HEK293 (cell line): ENCODE data around the gene IRX5.

Source experiments
- CTCF ChIA-PET: fragments of 350-600 bp; formaldehyde crosslinking; extraction: SDS; loops from one replicate; lab custom pipeline; 2021; ENCODE audit warnings: antibody characterized with exemption; lab: Yijun Ruan, JAX
- POLR2A ChIA-PET: fragments of 300-600 bp; formaldehyde crosslinking; extraction: SDS; loops from one replicate; lab custom pipeline; 2020; ENCODE audit warnings: antibody characterized with exemption, inconsistent platforms; lab: Yijun Ruan, JAX
- H3K27ac ChIP-seq: fragments of 200-500 bp; sonication (Bioruptor generic); 2 replicates; pipeline ENCODE4 v1.5.1; 2014; ENCODE audit warnings: low read depth, low read length, control low read depth, inconsistent platforms; ENCODE audit errors: extremely low read depth
- H3K36me3 ChIP-seq, 2 experiments: fragments of 200-500 bp in 1 of 2; sonication (Bioruptor generic) in 1 of 2; 1 replicate in 1 of 2; 2 replicates in 1 of 2; pipeline ENCODE4 v1.5.1; 2014 to 2017; ENCODE audit warnings: inconsistent platforms in 2 of 2, low read length in 2 of 2; ENCODE audit not compliant: control insufficient read depth in 2 of 2, insufficient read depth in 1 of 2
- H3K4me1 ChIP-seq: fragments of 200-500 bp; sonication (Bioruptor generic); 2 replicates; pipeline ENCODE4 v1.5.1; 2014; ENCODE audit warnings: mild to moderate bottlenecking, low read length, inconsistent platforms; ENCODE audit not compliant: control insufficient read depth, insufficient read depth
- H3K4me3 ChIP-seq: 2 replicates; pipeline ENCODE4 v1.5.1; 2011; ENCODE audit warnings: low read depth, mild to moderate bottlenecking, control low read depth, low read length, moderate library complexity
- H3K9me3 ChIP-seq: fragments of 200-500 bp; sonication (Bioruptor generic); 2 replicates; pipeline ENCODE4 v1.5.1; 2014; ENCODE audit warnings: low read depth, low read length, inconsistent platforms; ENCODE audit not compliant: control insufficient read depth, insufficient read depth
- BCL11A ChIP-seq: fragments of 450-650 bp; formaldehyde crosslinking; IDR thresholded peaks from 2 replicates; pipeline ENCODE4 v1.5.1; 2016; ENCODE audit warnings: low read depth, missing biosample characterization, missing genetic modification characterization
- ELK4 ChIP-seq: IDR thresholded peaks from 2 replicates; pipeline ENCODE4 v1.6.1; 2011; ENCODE audit warnings: mild to moderate bottlenecking, low read depth, low read length, borderline replicate concordance
- OVOL3 ChIP-seq: fragments of 450-650 bp; formaldehyde crosslinking; IDR thresholded peaks from 2 replicates; pipeline ENCODE4 v1.5.1; 2016; ENCODE audit warnings: missing biosample characterization, missing genetic modification characterization
- TSHZ1 ChIP-seq: fragments of 450-650 bp; formaldehyde crosslinking; IDR thresholded peaks from 2 replicates; pipeline ENCODE4 v1.5.1; 2016; ENCODE audit warnings: missing biosample characterization, missing genetic modification characterization, borderline replicate concordance
- WT1 ChIP-seq: fragments of 450-650 bp; formaldehyde crosslinking; IDR thresholded peaks from 2 replicates; pipeline ENCODE4 v1.5.1; 2016; ENCODE audit warnings: missing biosample characterization, missing genetic modification characterization
- ZNF10 ChIP-seq: fragments of 450-650 bp; formaldehyde crosslinking; IDR thresholded peaks from 2 replicates; pipeline ENCODE4 v1.5.1; 2017; ENCODE audit warnings: missing biosample characterization, missing genetic modification characterization
- ZNF146 ChIP-seq: fragments of 450-650 bp; formaldehyde crosslinking; IDR thresholded peaks from 2 replicates; pipeline ENCODE4 v1.5.1; 2016; ENCODE audit warnings: missing biosample characterization, missing genetic modification characterization
- ZNF391 ChIP-seq: fragments of 450-650 bp; formaldehyde crosslinking; IDR thresholded peaks from 2 replicates; pipeline ENCODE4 v1.5.1; 2016; ENCODE audit warnings: low read depth, missing biosample characterization, missing genetic modification characterization, borderline replicate concordance
- ZNF416 ChIP-seq: fragments of 450-650 bp; formaldehyde crosslinking; IDR thresholded peaks from 2 replicates; pipeline ENCODE4 v1.5.1; 2016; ENCODE audit warnings: missing biosample characterization, missing genetic modification characterization
- ZNF426 ChIP-seq: fragments of 450-650 bp; formaldehyde crosslinking; IDR thresholded peaks from 2 replicates; pipeline ENCODE4 v1.5.1; 2017; ENCODE audit warnings: missing biosample characterization, missing genetic modification characterization, mild to moderate bottlenecking, inconsistent platforms, moderate library complexity
- ZNF549 ChIP-seq: fragments of 450-650 bp; IDR thresholded peaks from 2 replicates; pipeline ENCODE4 v1.5.1; 2018; ENCODE audit warnings: missing biosample characterization, missing genetic modification characterization, mild to moderate bottlenecking, inconsistent platforms, moderate library complexity
- ZNF580 ChIP-seq: fragments of 450-650 bp; formaldehyde crosslinking; IDR thresholded peaks from 2 replicates; pipeline ENCODE4 v1.5.1; 2016; ENCODE audit warnings: missing biosample characterization, missing genetic modification characterization
- ZNF639 ChIP-seq: fragments of 450-650 bp; formaldehyde crosslinking; IDR thresholded peaks from 2 replicates; pipeline ENCODE4 v1.5.1; 2016; ENCODE audit warnings: missing biosample characterization, missing genetic modification characterization
- ZNF658 ChIP-seq: fragments of 450-650 bp; formaldehyde crosslinking; IDR thresholded peaks from 2 replicates; pipeline ENCODE4; 2016; ENCODE audit warnings: missing biosample characterization, missing genetic modification characterization
- ZNF701 ChIP-seq: fragments of 450-650 bp; formaldehyde crosslinking; IDR thresholded peaks from 2 replicates; pipeline ENCODE4 v1.5.1; 2016; ENCODE audit warnings: missing biosample characterization, missing genetic modification characterization
- ZSCAN30 ChIP-seq: fragments of 450-650 bp; IDR thresholded peaks from 2 replicates; pipeline ENCODE4 v1.5.1; 2018; ENCODE audit warnings: missing biosample characterization, mild to moderate bottlenecking, missing genetic modification characterization, moderate library complexity
- TF ChIP-seq, protein P1 (sequence below): fragments of 450-650 bp; IDR thresholded peaks from 2 replicates; pipeline ENCODE4 v1.5.1; 2018; ENCODE audit warnings: missing biosample characterization, missing genetic modification characterization

IRX5 gene

GRCh38 chr16:54968011-54968410 is 37.3 kb downstream of the IRX5 start:
- TF ChIP-seq ZNF146 (tag by site-specific recombination) (no peak), ZNF391 (tag by site-specific recombination) (no peak), ZNF10 (tag by site-specific recombination) (no peak), ZNF701 (tag by site-specific recombination) (no peak)
- ChIA-PET POLR2A (no interaction called here), CTCF (no interaction called here)
- Histone ChIP-seq H3K4me1 (no peaks in the 10 kb centered on the region), H3K36me3 (no peaks in the 10 kb centered on the region), H3K27ac (no peak overlapping the region), H3K4me3 (no peak overlapping the region), H3K9me3 (no peaks in the 10 kb centered on the region)

DNA sequence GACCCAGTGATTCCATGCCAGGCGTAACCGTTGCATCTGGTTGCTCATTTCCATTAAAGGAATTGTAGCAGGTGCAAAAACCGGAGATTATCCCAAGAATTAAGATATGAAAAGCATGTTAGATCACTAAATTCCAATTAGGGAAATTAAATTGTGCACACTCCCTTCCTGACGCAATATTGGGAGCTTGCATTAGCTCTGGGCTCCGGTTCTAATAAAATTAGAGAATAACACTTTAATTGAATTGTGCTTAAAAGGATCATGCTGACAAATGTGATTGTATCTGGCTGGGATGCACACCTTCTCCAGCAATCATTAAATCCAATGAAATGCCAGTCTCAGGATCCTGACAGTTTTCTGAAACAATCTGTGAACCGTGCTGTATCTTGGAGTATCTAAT is 38.1 kb downstream of the IRX5 start:
- Histone ChIP-seq H3K36me3 (no peaks in the 10 kb centered on the region), H3K27ac (no peak overlapping the region), H3K9me3 (no peaks in the 10 kb centered on the region), H3K4me3 (no peak overlapping the region), H3K4me1 (no peaks in the 10 kb centered on the region)
- ChIA-PET POLR2A (no interaction called here), CTCF (no interaction called here)
- TF ChIP-seq ZNF701 (tag by site-specific recombination) (no peak), BCL11A (tag by site-specific recombination) (no peak), ZNF639 (tag by site-specific recombination) (no peak), ELK4 (no peak), ZSCAN30 (no peak)
- TF ChIP-seq, protein P1, sequence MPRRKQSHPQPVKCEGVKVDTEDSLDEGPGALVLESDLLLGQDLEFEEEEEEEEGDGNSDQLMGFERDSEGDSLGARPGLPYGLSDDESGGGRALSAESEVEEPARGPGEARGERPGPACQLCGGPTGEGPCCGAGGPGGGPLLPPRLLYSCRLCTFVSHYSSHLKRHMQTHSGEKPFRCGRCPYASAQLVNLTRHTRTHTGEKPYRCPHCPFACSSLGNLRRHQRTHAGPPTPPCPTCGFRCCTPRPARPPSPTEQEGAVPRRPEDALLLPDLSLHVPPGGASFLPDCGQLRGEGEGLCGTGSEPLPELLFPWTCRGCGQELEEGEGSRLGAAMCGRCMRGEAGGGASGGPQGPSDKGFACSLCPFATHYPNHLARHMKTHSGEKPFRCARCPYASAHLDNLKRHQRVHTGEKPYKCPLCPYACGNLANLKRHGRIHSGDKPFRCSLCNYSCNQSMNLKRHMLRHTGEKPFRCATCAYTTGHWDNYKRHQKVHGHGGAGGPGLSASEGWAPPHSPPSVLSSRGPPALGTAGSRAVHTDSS (tag by site-specific recombination): no peak

DNA sequence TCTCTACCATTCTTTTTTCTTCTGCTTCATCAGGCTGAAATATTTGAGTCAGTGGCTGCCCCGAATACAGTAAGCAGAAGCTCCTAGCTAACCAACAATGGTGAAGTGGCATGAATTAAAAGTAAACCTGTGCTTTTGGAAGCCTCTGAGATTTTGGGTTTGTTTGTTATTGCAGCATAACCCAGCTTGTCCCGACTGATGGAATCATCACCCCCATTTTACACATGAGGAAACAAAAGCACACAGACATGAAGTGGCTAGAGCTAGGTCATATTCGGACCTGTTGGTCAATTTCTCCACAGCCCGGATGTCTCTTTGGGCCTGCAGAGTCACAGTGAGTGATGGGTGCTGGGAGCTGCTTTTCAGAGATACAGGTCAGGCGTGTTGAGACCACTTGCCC is 39.4 kb downstream of the IRX5 start:
- CTCF ChIA-PET: interaction anchor here (0.6 kb wide), 1 partner anchor 27 kb away, joined by 3 read pairs; no protein-coding TSS in a partner anchor

More for the DNA sequence above, 39.4 kb downstream of the IRX5 start:
- H3K27ac ChIP-seq: no peak overlapping the region
- no peak for TF ChIP-seq OVOL3 (tag by site-specific recombination)
- TF ChIP-seq TSHZ1: no peak
- no peak for TF ChIP-seq ZNF549
- no peak for TF ChIP-seq ZNF416 (tag by site-specific recombination)
- TF ChIP-seq ZNF580: no peak
- no peak for TF ChIP-seq WT1 (tag by site-specific recombination)
- no peak for TF ChIP-seq ZNF426 (tag by site-specific recombination)
- TF ChIP-seq ZNF658 (tag by site-specific recombination): no peak
- no peak for TF ChIP-seq ZSCAN30
- POLR2A ChIA-PET: no interaction called here
- H3K9me3 ChIP-seq: no peaks in the 10 kb centered on the region
- no peak overlapping the region for H3K4me3 ChIP-seq
- no peaks in the 10 kb centered on the region for H3K36me3 ChIP-seq
- peaks cover 2% of the 10 kb centered on the region; the same call in 1 of the 2 replicates for H3K4me1 ChIP-seq
